ENCODE measurements around the gene DUSP2. TPM values are rescaled to one million over a fixed set of nuclear protein-coding genes. Genes with fewer than 3 reads are reported as not detected.

DUSP2 gene
- total and polyA plus RNA-seq, 10 of the 15 experiments (the other 5 are each of a cell fraction or from before 2014, with no cell fraction given), result 9.7 to 212 (median 57.2) TPM

- ATAC-seq (no peak), FAIRE-seq (no peak), DNase-seq (ENCODE audit: low read depth, low spot score) (no peak)
- Histone ChIP-seq H3K4me2 (ENCODE audit: control insufficient read depth, insufficient read depth) (peak overlapping the region; percentile 78), H4K20me1 (ENCODE audit: control insufficient read depth, insufficient read depth) (no peaks in the 10 kb centered on the region), H3K27ac (ENCODE audit: control insufficient read depth, insufficient read depth) (peak overlapping the region; percentile 95), H3K79me2 (ENCODE audit: control insufficient read depth, insufficient read depth, low read length) (no peaks in the 10 kb centered on the region; the same call in none of the 2 replicates), H3K9ac (ENCODE audit: control insufficient read depth, insufficient read depth, low read length) (peak overlapping the region; percentile 68), H2AFZ (ENCODE audit: control insufficient read depth, low read depth, low read length) (peak overlapping the region; percentile 70; the same call in 1 of the 2 replicates), H3K27me3 (replicated peaks in 1 of 2; ENCODE audit: control insufficient read depth in 2 of 2, insufficient read depth in 2 of 2, low read length in 1 of 2) (no peaks in the 10 kb centered on the region), H3K36me3 (ENCODE audit: control insufficient read depth in 2 of 2, insufficient read depth in 2 of 2, low read length in 1 of 2) (no peaks in the 10 kb centered on the region), H3K4me3 (peak overlapping the region; percentile 21; the same call in 1 of the 2 replicates), H3K9me3 (replicated peaks; ENCODE audit: control insufficient read depth, insufficient read depth, low read length) (peaks cover 3% of the 10 kb centered on the region; the same call in 2 of the 3 replicates), H3K4me1 (ENCODE audit: control insufficient read depth, insufficient read depth, low read length) (peaks cover 67% of the 10 kb centered on the region)
- RAD21 ChIA-PET (ENCODE audit: unreplicated experiment), result interaction anchor here (0.9 to 6.3 kb wide), 5 partner anchors 15 to 108 kb away, joined by 3 to 182 read pairs (median 5); partner anchors contain the start of genes ASTL and DUSP2
- BruUV-seq (replicated peaks), result no TSS peak
- CTCF ChIA-PET, result interaction anchor here (0.8 to 4.2 kb wide), 4 partner anchors 12 to 20 kb away, joined by 4 to 42 read pairs (median 23); partner anchors contain the start of gene DUSP2
- 68% methylated on average over 14 of the region's 14 CpGs for WGBS (ENCODE audit: insufficient coverage, insufficient replicate concordance, low lambda C conversion rate, missing lambda C conversion rate)
- POLR2A ChIA-PET, result interaction anchor here (1.0 to 6.4 kb wide), 6 partner anchors 14 to 75 kb away, joined by 3 to 161 read pairs (median 12); partner anchors contain the start of genes ASTL, DUSP2 and STARD7
- intact Hi-C loops (cut with micrococcal nuclease; ENCODE audit: unreplicated experiment), result no loop called here
- TF ChIP-seq BCL3 (IDR thresholded peaks at IDR 0.05; ENCODE audit: borderline replicate concordance, insufficient read depth, low read depth, low read length, poor library complexity, severe bottlenecking), result no peak
- no peak for TF ChIP-seq SIN3A (IDR thresholded peaks at IDR 0.05; ENCODE audit: low read depth, low read length)
- TF ChIP-seq MLLT1 (IDR thresholded peaks at IDR 0.05), result peak; percentile 71; the same call in 1 of the 2 replicates
- TF ChIP-seq ZNF384 (IDR thresholded peaks at IDR 0.05; ENCODE audit: borderline replicate concordance, low read depth, low read length), result no peak
- in situ Hi-C loops (cut with MboI), result no loop called here
- SMC1A ChIA-PET (ENCODE audit: uncharacterized antibody, unreplicated experiment), result interaction anchor here (0.8 to 6.6 kb wide), 6 partner anchors 11 to 166 kb away, joined by 3 to 139 read pairs (median 5); partner anchors contain the start of genes ASTL and DUSP2
Observed at GRCh38 chr2:96158554-96158940, 13.3 kb upstream of the DUSP2 start.

Data from GM12878 (cell line).